GF-D8 (cell line): ENCODE measurements around the gene ZFYVE9.
A peak's percentile ranks its signal among the peaks of the same experiment; 100 is the strongest.
"Not testable (repeated sequence)": the region's sequence is repeated elsewhere in the genome, so short reads cannot be mapped to it uniquely, and the experiment has no call there.

ENCODE experiments used
- DNase-seq: peaks from one replicate; lab custom pipeline; 2025; lab: John Stamatoyannopoulos, UW

ZFYVE9 gene, protein sequence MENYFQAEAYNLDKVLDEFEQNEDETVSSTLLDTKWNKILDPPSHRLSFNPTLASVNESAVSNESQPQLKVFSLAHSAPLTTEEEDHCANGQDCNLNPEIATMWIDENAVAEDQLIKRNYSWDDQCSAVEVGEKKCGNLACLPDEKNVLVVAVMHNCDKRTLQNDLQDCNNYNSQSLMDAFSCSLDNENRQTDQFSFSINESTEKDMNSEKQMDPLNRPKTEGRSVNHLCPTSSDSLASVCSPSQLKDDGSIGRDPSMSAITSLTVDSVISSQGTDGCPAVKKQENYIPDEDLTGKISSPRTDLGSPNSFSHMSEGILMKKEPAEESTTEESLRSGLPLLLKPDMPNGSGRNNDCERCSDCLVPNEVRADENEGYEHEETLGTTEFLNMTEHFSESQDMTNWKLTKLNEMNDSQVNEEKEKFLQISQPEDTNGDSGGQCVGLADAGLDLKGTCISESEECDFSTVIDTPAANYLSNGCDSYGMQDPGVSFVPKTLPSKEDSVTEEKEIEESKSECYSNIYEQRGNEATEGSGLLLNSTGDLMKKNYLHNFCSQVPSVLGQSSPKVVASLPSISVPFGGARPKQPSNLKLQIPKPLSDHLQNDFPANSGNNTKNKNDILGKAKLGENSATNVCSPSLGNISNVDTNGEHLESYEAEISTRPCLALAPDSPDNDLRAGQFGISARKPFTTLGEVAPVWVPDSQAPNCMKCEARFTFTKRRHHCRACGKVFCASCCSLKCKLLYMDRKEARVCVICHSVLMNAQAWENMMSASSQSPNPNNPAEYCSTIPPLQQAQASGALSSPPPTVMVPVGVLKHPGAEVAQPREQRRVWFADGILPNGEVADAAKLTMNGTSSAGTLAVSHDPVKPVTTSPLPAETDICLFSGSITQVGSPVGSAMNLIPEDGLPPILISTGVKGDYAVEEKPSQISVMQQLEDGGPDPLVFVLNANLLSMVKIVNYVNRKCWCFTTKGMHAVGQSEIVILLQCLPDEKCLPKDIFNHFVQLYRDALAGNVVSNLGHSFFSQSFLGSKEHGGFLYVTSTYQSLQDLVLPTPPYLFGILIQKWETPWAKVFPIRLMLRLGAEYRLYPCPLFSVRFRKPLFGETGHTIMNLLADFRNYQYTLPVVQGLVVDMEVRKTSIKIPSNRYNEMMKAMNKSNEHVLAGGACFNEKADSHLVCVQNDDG (N-terminal part only)

DNA sequence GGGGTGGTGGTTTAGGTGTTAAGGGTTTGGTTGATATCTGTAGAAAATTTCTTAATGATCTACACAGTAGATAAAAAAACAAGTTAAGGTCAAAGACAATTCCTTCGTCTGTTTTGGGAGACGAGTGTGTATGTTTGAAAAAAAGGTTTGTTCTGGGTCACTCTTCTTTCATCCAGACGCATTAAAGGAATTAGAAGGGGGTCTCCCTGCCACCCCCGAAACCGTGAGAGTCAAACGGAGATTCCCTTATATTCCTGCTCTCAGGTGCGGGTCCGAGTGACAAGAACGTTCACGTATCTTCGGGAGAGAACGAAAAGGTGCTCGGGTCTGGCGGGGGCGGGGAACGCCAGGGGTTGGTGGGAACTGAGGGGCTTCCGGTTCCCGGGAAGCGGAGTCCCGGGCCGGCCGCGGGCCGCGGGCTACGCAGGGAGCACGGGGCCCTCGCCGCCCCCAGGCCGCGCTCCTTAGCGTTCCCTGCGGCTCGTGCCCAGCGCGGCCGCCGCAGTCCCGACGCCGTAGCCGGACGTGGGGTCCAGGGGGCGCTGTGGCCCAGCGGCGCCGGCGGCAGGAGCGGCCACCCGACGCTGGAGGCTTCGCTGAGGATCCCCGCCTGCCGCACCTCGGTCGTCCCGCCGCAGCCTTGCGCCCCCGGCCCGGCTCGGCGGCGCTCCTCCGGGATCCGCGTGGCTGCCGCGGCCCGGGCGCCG lies at the start of gene ZFYVE9:
Gene ZFYVE9, plus strand, starts transcription at position 577 of the 707 bp plus-strand sequence. CDS start 91,118 bp downstream, outside the sequence.
- DNase-seq: peak; percentile 38

- not testable (repeated sequence) for DNase-seq
Observed at GRCh38 chr1:52094300-52094699, 47.6 kb upstream of the ZFYVE9 start.

GRCh38 chr1:52096216-52096615 lies 45.7 kb upstream of the ZFYVE9 start:
- DNase-seq: no peak

- DNase-seq: no peak
Observed at GRCh38 chr1:52098139-52098871, 43.6 kb upstream of the ZFYVE9 start.

DNA sequence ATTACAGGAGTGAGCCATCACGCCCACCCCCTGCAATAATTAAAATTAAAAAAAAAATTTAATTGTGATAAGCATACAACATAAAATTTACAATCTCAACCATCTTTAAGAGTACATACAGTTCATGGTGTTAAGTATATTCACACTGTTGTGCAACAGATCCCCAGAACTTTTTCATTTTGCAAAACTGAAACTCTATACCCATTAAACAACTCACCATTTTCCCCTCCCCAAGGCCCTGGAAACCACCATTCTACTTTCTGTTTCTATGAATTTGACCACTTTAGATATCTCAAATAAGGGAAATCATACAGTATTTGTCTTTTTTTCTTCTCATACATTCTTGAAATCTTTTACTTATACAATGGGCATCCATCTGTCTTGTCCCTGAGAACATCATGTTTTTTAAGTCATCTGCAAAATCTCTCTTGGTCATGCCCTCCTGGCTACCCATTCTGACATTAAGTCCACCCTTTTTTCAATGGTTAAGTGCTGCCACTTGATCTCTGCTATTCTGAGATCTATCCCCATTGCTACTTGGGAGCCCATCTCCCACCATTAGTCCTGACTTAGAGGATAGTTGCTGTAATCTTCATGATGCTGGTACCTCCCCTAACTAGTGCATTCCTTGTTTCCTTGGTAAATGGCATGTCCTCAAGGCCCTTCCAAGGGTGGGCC lies 39.4 kb upstream of the ZFYVE9 start:
- DNase-seq: no peak

DNA sequence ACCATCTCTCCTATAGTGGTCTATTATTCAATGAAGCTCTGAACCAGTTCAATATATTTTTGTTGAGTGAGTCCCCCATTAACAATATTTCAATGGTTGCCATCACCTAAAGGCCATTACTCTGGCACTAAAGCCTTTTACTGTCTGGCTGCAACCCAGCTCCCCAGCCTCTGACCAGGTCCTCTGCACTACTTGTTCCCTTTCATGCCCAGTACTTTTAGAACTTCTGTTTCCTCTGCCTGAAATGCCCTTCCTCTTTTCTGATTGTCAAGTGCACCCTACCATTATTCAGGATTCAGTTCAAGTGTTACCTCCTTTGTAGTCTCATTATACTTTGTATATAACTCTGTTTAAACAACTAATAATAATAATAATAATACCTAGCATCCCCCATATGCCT lies 30.4 kb upstream of the ZFYVE9 start:
- DNase-seq: no peak

DNA sequence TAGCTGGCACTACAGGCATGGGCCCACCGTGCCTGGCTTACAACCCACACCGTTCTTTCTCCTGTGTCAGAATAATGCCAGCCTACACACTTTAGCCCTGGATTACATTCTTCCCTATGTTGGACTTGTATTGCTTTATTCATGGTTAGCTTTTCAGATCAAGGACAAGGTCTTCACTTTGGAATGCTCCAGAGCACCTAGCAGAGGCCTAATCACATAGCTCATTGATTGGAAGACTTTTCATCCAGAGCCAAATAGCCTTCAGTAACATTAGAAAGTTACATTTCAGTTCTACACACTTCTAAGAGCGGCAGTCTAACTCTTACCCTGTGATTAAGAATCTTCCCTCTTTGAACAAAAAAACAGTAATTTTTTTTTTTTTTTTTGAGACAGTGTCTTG lies 29.4 kb upstream of the ZFYVE9 start:
- DNase-seq: no peak

GRCh38 chr1:52119301-52120079 lies 22.4 kb upstream of the ZFYVE9 start:
- DNase-seq: no peak

DNA sequence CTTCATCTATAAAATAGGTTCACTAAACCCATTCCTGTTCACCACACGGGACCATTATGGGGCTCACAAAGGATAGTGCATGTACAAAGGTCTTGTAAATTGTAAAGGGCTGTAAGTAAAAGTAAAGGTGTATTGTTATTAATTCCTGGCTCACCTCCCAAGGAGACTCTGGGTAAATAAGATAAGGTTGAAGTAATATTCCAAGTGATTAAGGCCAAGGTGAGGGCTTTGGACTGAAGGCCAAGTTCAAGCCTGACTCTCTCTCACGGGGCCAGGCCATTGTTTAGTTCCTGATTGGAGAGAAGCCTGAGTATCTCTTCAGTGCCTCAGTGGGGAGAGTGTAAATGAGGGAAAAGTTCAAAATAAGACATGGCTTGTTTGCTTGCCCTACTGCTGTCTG lies 19.5 kb upstream of the ZFYVE9 start:
- no peak for DNase-seq

DNA sequence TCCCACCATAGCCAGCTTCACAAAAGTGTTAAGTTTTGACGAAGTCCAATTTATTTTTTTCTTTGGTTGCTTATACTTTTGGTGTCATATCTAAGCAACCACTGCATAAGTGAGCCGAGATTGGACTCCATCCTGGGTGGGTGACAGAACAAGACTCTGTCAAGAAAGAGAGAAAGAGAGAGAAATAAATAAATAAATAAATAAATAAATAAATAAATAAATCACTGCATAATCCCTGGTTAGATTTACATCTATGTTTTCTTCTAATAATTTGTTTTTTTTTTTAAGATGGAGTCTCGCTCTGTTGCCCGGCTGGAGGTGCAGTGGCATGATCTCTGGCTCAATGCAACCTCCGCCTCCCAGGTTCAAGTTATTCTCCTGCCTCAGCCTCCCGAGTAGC lies 18.3 kb upstream of the ZFYVE9 start:
- no peak for DNase-seq

DNA sequence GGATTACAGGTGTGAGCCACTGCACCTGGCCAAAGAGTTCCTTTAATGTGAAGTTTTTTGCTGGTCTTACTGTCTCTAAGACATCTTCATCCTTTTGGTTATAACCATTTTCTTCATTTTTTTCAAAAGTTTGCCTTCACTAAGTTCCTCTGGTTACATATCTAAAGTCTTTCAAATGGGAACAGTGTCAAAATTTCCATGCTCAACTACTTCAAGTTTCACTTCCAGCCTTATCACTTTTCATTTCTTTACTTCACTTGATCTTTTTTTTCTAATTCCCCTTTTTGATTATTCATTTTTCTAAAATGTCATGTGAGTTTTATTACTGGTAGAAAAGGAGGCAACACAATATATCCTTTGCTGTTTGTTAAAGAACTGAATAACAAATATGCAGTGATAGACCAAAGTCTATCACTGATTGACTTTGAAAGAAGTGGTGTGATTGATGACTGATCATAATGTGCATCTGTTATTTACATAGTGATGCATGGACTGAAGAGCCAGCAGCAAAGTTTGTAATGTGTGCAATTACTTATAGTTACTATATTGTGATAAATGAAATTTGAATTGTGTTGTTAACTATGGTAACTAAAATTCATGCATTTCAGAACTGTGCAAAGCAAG lies 16.0 kb upstream of the ZFYVE9 start:
- no peak for DNase-seq

DNA sequence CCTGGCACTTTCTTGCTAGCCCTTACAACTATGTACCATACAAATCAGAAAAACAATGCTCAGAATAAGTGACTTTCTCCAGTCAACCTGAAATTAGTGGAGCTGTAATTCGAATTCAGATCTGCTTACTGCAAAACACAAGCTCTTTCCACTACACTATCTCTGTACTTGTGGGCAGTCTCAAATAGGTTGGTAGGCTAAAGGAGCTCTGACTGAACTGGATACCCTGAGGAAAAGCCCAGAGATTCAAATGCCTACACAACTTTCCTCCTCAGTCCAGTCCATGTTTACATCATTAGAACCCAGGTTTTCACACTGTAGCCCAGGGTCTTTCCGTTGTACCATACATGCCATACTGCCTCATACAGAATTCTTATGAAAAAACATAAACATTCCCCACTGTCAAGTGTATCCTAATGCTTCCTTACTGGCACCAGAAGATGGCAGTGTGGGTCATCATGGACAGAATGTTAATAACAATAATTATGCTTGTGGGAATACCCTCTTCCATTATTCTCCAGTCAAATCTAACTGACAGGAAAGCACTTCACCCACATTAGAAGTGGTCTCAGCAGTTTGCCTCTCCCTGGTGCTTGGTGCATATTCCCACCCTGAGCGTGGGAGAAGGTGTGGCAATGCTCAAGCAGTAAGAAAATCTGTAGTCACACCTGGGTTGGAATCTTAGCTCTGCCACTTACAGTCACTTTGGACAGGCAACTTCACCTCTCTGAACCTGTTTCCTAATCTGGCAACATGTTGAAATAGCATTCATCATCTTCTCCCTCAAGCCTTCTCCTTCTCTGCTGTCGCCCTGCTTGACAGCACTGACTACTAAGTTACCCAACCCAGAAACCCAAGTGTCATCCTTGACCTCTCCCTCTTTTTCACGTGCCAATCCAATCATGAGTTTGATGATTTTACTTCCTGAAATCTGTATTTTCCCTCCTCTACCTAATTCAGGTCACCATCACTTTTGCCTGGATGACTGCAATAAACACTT lies 14.4 kb upstream of the ZFYVE9 start:
- DNase-seq: peak; percentile 45

GRCh38 chr1:52139817-52140540 lies 1.9 kb upstream of the ZFYVE9 start:
- peak; percentile 59 for DNase-seq

GRCh38 chr1:52140633-52141512 lies 1.0 kb upstream of the ZFYVE9 start:
- peak; percentile 67 for DNase-seq

- DNase-seq: no peak
Observed at GRCh38 chr1:52142220-52143183, 613 bp downstream of the ZFYVE9 start.
